GM06990 (cell line): Measurements from ENCODE around the gene ZNF334.

ENCODE experiments used
- DNase-seq: peaks from one replicate; pipeline ENCODE4 v3.0.0-alpha.2; 2011; ENCODE audit not compliant: insufficient read length; ENCODE audit errors: extremely low read depth
- H3K27me3 ChIP-seq: replicated peaks from 2 replicates; pipeline ENCODE4 v1.6.0; 2011; ENCODE audit warnings: low read length; ENCODE audit not compliant: control insufficient read depth, insufficient read depth
- H3K36me3 ChIP-seq: 2 replicates; pipeline ENCODE4 v1.5.1; 2011; ENCODE audit warnings: low read length; ENCODE audit not compliant: control insufficient read depth, insufficient read depth
- H3K4me3 ChIP-seq: replicated peaks from 2 replicates; pipeline ENCODE4 v1.5.1; 2011; ENCODE audit warnings: low read depth, mild to moderate bottlenecking, control low read depth, low read length
- TF ChIP-seq, protein P1 (sequence below): IDR thresholded peaks from 2 replicates; pipeline ENCODE4 v1.5.1; 2011; ENCODE audit warnings: low read length, control low read depth, mild to moderate bottlenecking, inconsistent platforms; ENCODE audit not compliant: insufficient read depth, poor library complexity, severe bottlenecking

ZNF334 gene

DNA sequence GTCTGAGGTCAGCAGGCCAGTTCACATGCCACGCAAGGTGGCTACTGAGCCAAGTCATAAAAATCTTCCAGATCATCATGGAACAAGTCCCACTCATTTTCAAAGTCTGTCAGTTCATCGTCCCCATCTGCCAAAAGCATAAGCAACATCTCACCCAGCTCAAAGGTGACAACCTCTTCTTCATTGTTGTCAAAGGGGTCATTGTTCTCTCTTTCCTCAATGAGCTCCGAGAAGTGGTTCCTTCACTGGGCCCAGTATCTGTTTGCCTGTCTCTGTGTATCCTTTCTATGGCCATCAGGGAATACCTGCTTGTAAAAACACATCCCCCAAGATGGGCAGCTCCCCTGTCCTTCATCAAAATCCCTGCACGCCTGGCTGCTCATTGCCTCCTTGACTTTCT is 49.5 kb downstream of the ZNF334 start:
- Histone ChIP-seq H3K4me3 (no peak overlapping the region), H3K36me3 (no peaks in the 10 kb centered on the region), H3K27me3 (peaks cover 3% of the 10 kb centered on the region; the same call in 1 of the 2 replicates)
- DNase-seq, result no peak
- TF ChIP-seq, protein P1, sequence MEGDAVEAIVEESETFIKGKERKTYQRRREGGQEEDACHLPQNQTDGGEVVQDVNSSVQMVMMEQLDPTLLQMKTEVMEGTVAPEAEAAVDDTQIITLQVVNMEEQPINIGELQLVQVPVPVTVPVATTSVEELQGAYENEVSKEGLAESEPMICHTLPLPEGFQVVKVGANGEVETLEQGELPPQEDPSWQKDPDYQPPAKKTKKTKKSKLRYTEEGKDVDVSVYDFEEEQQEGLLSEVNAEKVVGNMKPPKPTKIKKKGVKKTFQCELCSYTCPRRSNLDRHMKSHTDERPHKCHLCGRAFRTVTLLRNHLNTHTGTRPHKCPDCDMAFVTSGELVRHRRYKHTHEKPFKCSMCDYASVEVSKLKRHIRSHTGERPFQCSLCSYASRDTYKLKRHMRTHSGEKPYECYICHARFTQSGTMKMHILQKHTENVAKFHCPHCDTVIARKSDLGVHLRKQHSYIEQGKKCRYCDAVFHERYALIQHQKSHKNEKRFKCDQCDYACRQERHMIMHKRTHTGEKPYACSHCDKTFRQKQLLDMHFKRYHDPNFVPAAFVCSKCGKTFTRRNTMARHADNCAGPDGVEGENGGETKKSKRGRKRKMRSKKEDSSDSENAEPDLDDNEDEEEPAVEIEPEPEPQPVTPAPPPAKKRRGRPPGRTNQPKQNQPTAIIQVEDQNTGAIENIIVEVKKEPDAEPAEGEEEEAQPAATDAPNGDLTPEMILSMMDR, result no peak

DNA sequence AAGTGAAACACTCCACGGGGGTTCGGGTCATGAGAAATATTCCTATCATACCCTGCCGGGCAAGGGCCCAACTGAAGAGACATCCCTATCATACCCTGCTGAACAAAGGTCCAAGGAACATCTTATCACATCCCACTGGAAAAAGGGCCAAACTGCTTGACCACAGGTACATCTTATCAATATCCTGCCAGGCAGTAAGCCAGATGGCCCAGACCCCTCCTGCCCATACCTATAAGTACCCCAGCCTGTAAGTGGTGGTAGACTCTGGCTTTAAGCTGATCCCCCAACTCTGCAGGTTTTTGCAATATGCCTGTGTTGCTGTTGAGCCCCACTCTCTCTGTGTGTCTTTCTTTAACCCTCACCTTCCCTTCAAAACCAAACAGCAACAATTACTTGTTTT is 51.6 kb downstream of the ZNF334 start:
- Histone ChIP-seq H3K4me3 (no peak overlapping the region), H3K36me3 (no peaks in the 10 kb centered on the region), H3K27me3 (peaks cover 3% of the 10 kb centered on the region; the same call in 1 of the 2 replicates)
- TF ChIP-seq, protein P1, result no peak
- DNase-seq, result no peak

DNA sequence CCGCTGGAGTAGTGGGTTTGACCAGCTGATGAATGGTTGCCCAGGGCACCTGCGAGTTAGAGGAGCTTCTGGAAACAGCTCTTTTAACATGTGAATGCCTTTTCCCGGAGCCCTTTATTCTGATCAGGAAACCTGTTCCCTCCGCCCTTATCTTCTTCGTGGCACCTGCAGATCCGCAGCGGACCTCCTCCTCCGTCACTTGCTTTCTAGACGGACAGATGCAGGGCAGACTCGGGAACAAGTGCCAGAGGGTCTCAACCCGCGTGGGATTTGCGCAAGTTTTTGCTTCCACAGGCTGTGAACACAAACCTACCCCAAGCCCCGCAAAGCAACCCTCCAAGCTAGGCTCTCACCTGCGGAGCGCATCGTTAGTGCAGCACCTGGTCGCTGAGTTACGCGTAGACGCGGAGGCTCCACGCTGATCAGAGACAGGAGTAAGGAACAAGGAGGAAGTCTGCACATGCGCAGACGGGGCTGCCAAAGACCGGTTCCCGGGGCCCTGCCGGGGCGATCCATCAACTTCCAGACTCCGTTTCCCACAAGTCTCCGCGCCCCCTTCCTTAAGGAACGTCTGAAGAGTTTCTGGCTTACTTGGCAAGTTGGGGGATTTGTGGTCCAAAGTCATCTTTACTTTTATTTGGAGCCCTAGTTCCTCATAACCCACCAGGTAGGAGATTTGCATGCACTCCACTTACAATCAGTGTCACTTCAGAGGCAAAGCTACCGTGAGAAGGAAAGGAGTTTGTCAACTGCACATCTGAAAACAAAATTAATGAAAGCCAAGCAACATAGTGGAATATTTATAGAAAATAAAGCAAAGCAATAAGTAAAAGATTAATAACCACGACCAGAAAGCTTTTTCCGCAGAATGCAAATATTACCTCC is 54.3 kb downstream of the ZNF334 start:
- TF ChIP-seq, protein P1, result no peak
- H3K4me3 ChIP-seq, result no peak overlapping the region
- DNase-seq, result no peak
- peaks cover 3% of the 10 kb centered on the region; the same call in 1 of the 2 replicates for H3K27me3 ChIP-seq
- no peaks in the 10 kb centered on the region for H3K36me3 ChIP-seq

DNA sequence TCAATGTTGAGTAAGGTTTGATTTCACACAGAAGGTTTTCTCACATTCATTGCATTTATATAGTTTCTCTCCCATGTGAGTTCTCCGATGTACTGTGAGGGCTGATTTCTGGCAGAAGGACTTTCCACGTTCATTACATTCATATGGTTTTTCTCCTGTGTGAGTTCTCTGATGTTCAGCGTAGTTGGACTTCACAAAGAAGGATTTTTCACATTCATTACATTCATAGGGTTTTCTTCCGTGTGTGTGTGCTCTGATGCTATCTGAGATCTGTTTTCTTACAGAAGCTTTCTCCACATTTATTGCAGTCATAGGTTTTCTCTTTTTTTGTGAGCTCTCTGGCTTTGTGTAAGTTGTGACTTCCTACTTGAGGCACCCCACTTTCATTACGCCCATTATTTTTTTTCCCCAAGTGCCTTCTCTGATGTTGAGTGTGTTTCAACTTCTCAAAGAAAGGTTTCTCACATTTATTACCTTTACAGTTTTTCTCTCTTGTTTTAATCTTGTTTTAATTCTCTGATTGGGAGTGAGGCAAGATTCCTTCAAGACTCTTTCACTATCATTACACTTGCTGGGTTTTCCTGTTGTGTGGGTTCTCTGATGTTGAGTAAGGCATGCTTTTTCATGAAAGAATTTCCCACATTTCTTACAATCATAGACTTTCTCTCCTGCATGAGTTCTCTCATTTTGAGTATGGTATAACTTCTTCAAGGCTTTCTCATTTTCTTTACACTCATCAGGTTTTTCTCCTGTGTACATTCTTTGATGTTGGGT is 56.9 kb downstream of the ZNF334 start:
- TF ChIP-seq, protein P1, result no peak
- Histone ChIP-seq H3K27me3 (peaks cover 3% of the 10 kb centered on the region), H3K4me3 (no peak overlapping the region), H3K36me3 (no peaks in the 10 kb centered on the region)
- DNase-seq, result no peak

- TF ChIP-seq, protein P1, result no peak
- DNase-seq, result no peak
- H3K27me3 ChIP-seq, result peaks cover 3% of the 10 kb centered on the region
- H3K4me3 ChIP-seq, result no peak overlapping the region
- no peaks in the 10 kb centered on the region for H3K36me3 ChIP-seq
Measured at GRCh38 chr20:46455729-46456128, 57.6 kb downstream of the ZNF334 start.
